NCI-H460 (cell line): ENCODE measurements around the gene CBX2. TPM values are rescaled to one million over a fixed set of nuclear protein-coding genes. Genes with fewer than 3 reads are reported as not detected.

Experiments used
- DNase-seq: peaks from one replicate; pipeline ENCODE4 v3.0.0-alpha.2; 2016; ENCODE audit warnings: low read depth; ENCODE audit errors: extremely low read depth
- total RNA-seq: library from RNA; depleted of rRNA; stranded (reverse); fragments of >200 nt; shearing (Covaris generic); gene quantifications from 2 replicates; pipeline ENCODE4 v1.2.3, GENCODE V29; 2014

The CBX2 gene
- total RNA-seq, 1 experiment from 2014 or later, result 23.7 TPM

- no peak for DNase-seq
Observed at GRCh38 chr17:79822583-79823124, 44.7 kb downstream of the CBX2 start.

GRCh38 chr17:79824234-79824633 is 46.3 kb downstream of the CBX2 start:
- DNase-seq, result no peak

DNA sequence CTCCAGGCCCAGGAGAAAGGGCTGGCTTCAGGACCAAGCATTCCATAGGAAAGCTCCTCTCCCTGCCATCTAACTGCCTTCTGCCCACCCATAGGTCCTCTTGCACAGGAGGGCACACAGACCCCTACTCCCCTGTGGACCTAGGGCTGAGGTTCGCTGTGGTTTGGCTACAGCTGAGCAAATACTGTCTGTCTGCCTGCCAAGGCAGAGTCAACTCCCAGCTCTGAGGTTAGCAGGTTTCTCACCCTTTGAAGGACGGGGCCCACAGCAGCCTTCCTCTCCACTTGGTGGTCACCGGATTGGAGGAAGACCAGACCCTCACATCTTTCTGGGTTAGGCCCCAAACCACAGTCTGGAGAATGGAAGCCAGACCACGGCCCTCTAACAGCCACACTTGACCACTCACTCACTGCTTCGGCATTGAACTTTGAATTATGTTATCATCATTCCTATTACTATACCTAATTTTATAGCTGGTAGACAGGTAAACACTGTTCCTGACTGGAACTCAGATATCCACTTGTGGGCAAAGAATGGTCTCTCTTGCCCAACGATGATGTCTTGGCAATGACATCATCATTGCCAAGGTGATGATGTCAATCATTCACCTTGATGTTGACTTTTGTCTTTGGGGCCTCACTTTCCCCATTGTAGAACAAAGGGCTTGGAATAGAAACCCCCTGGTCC is 47.1 kb downstream of the CBX2 start:
- DNase-seq, result no peak

GRCh38 chr17:79825580-79825921 is 47.6 kb downstream of the CBX2 start:
- no peak for DNase-seq

DNA sequence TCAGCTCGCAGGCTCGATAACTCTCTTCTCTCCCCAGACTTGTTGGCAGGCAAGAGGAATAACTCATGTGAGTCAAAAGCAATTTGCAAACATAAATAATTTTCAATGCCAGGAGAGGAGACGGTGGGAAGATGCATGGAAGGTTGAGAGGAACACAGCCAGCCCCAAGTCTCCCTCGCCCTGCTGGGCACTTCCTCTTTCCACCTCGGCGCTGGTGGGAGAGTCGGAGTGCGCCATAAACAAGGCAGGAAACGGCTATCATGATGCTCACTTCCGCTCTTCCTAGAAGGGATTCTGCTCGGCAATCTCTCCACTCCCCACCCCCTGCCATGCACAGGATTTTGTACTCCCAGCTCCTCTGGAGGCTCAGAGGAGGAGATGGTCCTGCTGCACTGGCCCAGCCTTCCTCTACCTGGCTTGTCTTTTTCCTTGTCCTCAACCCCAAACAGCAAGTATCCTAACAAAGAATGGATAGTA is 48.3 kb downstream of the CBX2 start:
- no peak for DNase-seq

GRCh38 chr17:79826841-79827578 is 49.1 kb downstream of the CBX2 start:
- no peak for DNase-seq

- DNase-seq, result no peak
Observed at GRCh38 chr17:79829004-79829403, 51.1 kb downstream of the CBX2 start.

GRCh38 chr17:79829457-79829856 is 51.5 kb downstream of the CBX2 start:
- no peak for DNase-seq

DNA sequence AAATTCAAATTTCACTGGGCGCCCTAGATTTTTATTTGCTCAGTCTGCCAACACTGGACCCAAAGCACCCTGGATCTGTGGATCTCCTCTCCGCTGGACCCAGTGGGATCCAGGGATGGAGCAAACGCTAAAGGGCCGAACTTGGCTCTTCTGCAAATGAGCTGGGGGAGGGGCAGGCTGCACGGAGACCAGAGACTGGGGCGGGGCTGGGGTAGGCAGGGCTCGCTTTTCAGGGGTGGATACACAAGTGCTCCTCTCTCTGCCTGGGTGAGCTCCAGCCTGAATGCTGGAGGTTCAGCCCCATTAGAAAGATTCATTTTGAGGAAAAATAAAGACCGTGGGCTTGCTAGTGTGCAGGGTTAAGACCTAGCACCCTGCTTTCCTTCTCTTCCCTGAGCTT is 52.4 kb downstream of the CBX2 start:
- no peak for DNase-seq

DNA sequence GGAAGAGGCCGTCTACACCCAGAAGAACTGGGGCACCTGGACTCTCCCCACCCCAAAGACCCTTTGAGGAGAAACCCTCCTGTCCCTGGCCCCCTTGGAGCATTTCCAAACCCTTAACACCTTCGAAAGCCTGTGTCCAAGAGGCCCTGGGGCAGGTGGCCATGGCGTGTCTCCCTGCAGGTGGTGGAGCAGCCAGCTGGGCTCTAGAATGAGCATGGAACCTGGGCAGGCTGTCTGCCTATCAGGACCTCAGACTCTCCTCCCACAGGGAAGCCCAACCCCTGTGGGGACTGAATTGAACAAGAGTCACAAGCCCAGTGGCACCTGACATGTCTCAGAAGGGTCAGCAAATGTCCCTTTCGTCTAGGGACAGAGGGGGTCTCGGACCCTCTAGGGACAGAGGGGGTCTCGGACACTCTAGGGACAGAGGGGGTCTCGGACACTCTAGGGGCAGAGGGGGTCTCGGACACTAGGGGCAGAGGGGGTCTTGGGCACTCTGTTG is 52.9 kb downstream of the CBX2 start:
- DNase-seq, result no peak

DNA sequence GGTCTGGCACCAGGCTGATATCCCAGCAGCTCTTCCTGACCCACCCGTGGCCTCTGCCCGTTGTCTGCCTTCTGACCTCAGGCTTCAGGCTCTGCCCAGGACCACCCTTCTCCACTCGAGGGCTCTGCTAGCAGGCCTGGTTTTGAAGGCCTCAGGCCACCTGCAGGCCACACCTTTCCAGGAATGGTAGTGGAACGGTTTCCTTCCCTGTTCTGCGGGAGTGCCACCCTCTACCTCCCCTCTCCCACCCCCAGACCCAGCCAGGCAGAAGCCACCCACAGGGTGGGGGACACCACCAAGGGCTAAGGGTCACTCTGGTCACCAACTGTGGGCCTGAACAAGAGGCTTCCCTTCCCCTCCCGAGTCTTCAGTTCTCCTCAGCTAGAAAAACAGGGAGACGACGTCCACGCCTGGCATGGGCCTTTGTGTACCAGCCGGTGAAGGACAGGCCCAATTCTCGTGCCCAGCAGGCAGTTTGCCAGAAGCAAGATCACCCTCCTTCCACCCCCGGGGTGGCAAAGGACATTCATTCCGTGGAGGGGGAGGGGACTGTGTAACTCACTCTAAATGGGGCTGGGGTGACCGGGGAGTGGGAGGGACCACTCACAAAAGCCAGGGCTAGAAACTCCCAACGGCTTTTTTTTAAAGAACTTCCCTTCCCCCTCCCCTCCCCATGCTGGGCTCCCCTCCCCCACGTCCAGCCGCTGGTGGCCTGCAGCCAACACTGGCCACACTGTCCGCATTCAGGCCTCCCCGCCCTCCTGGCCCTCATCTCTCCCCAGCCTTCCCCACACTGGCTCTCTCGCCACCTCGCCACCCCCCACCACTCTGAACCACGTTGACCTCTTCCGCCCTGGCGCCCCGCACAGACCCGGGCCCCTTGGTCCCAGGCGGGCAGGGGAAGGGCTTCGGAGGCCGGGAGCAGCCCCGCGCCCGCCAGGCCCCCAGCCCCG is 53.6 kb downstream of the CBX2 start:
- DNase-seq, result peak; percentile 59

GRCh38 chr17:79832218-79833109 is 54.5 kb downstream of the CBX2 start:
- peak; percentile 62 for DNase-seq

DNA sequence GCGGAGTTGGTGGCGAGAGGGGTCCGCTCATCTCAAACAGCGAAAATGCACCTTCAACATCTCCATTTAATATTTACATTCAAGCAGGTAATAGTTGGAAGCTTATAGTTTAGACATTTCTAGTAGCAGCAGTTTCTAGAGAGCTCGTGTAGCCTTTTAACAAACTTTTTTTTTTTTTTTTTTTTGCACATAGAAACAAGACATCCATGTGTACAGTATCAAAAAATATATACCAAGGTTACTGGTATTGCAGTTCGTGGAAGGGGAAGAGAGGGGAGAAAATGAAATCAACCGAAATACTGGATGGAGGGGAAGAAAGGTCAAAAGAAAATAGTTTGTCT is 55.1 kb downstream of the CBX2 start:
- DNase-seq, result no peak

DNA sequence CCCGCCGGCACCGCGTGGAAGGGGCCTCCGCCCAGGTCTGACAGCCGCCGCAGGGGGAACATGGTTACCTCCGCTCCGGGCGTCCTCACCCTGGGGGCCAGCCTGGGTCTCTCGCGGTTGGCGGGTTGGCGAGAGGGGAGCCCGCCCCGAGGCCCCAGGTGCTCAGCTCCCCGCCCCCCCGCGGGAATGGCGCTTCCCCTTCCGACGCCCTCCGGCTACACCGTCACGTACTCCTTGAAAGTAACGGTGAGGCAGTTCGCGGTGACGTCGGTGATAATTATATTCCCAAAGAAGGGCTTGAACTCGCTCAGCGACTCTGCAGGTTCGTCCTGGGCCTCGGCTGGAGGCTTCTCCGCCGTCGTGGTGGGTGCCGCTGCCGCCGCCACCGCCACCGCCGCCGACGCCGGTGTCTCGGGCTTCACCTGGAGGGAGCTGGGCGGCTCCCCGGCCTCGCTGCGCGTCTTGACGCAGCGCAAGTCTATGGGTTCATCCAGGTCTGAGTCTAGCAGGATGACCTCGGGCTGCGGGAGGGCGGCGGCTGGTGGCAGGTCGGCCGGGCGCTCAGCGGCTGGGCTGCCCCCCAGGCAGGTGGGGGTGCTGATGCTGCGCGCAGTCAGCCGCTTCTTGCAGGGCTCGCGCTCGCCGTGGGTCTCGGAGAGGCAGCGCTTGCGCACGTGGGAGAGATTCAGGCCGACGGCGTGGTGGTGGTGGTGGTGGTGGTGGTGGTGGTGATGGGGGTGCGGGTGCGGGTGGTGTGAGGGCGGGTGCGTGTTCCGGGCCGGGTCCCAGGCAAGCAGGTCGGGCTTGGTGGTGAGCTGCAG is 56.0 kb downstream of the CBX2 start:
- DNase-seq, result no peak

- DNase-seq, result no peak
Observed at GRCh38 chr17:79834565-79835469, 56.9 kb downstream of the CBX2 start.

GRCh38 chr17:79835470-79835899 is 57.5 kb downstream of the CBX2 start:
- DNase-seq, result no peak

GRCh38 chr17:79835953-79836509 is 58.1 kb downstream of the CBX2 start:
- DNase-seq, result no peak
